Mesendoderm (in vitro differentiated cells): ENCODE data around the gene RPL12. TPM values are rescaled to one million over a fixed set of nuclear protein-coding genes. Genes with fewer than 3 reads are reported as not detected.

Experiments used
- DNase-seq: peaks from one replicate; pipeline ENCODE4 v3.0.0; 2013
- H2AK5ac ChIP-seq: 2 replicates; pipeline ENCODE4 v1.6.1; 2013; ENCODE audit warnings: low read length, inconsistent platforms
- H2BK120ac ChIP-seq: 2 replicates; pipeline ENCODE4 v1.6.1; 2013; ENCODE audit warnings: low read depth, mild to moderate bottlenecking, low read length, moderate library complexity, mixed read lengths
- H2BK15ac ChIP-seq: replicated peaks from 2 replicates; pipeline ENCODE4 v1.6.1; 2013; ENCODE audit warnings: low read depth, mild to moderate bottlenecking, moderate library complexity
- H2BK5ac ChIP-seq: 2 replicates; pipeline ENCODE4 v1.6.1; 2013; ENCODE audit warnings: low read length, inconsistent platforms
- H3K18ac ChIP-seq: 2 replicates; pipeline ENCODE4 v1.6.1; 2013; ENCODE audit warnings: mild to moderate bottlenecking, low read length, mixed read lengths
- H3K23ac ChIP-seq: one replicate; pipeline ENCODE4 v1.6.1; 2013; ENCODE audit warnings: low read length
- H3K27ac ChIP-seq: 2 replicates; pipeline ENCODE4 v1.5.1; 2013; ENCODE audit warnings: low read depth, mild to moderate bottlenecking, inconsistent platforms, low read length, moderate library complexity
- H3K27me3 ChIP-seq: 2 replicates; pipeline ENCODE4 v1.6.1; 2013; ENCODE audit warnings: low read length, control low read depth, mild to moderate bottlenecking, inconsistent platforms; ENCODE audit not compliant: insufficient read depth, poor library complexity
- H3K36me3 ChIP-seq: 2 replicates; pipeline ENCODE4 v1.6.1; 2013; ENCODE audit warnings: low read length, inconsistent platforms; ENCODE audit not compliant: control insufficient read depth, insufficient read depth
- H3K4ac ChIP-seq: one replicate; pipeline ENCODE4 v1.6.1; 2013; ENCODE audit warnings: low read depth, mild to moderate bottlenecking, low read length, moderate library complexity
- H3K4me1 ChIP-seq: 2 replicates; pipeline ENCODE4 v1.6.1; 2013; ENCODE audit warnings: low read depth, low read length, inconsistent platforms; ENCODE audit not compliant: control insufficient read depth
- H3K4me2 ChIP-seq: 2 replicates; pipeline ENCODE4 v1.6.1; 2013; ENCODE audit warnings: low read length
- H3K4me3 ChIP-seq: 2 replicates; pipeline ENCODE4 v1.5.1; 2013; ENCODE audit warnings: mild to moderate bottlenecking, low read length
- H3K56ac ChIP-seq: one replicate; pipeline ENCODE4 v1.6.1; 2013; ENCODE audit warnings: low read length
- H3K79me1 ChIP-seq: 2 replicates; pipeline ENCODE4 v1.6.1; 2013; ENCODE audit warnings: low read length, inconsistent platforms
- H3K79me2 ChIP-seq: 2 replicates; pipeline ENCODE4 v1.6.1; 2013; ENCODE audit warnings: mild to moderate bottlenecking, low read length; ENCODE audit not compliant: control insufficient read depth, insufficient read depth
- H3K9ac ChIP-seq: 2 replicates; pipeline ENCODE4 v1.6.1; 2013; ENCODE audit warnings: low read length, inconsistent platforms
- H4K5ac ChIP-seq: one replicate; pipeline ENCODE4 v1.6.1; 2013; ENCODE audit warnings: low read length
- H4K8ac ChIP-seq: one replicate; pipeline ENCODE4 v1.6.1; 2013; ENCODE audit warnings: low read depth, mild to moderate bottlenecking, control low read depth, low read length, moderate library complexity
- WGBS: extraction: QIAGEN DNeasy Blood & Tissue Kit; methylation state at CpG from one replicate; pipeline ENCODE4 v1.1.7; 2013; ENCODE audit warnings: low lambda C conversion rate, missing lambda C conversion rate; ENCODE audit not compliant: insufficient coverage; ENCODE audit errors: extremely low coverage; 5-methylcytosine and 5-hydroxymethylcytosine counted together
- polyA plus RNA-seq, 2 experiments: library from polyadenylated mRNA; stranded (reverse); fragments of 200-250 nt; gene quantifications; one replicate each; pipeline ENCODE4 v1.2.3, GENCODE V29; 2013

Gene RPL12
- 3,187 TPM for polyA plus RNA-seq (2013, experiment 1 of 2)
- 3,242 TPM for polyA plus RNA-seq (2013, experiment 2 of 2)

DNA sequence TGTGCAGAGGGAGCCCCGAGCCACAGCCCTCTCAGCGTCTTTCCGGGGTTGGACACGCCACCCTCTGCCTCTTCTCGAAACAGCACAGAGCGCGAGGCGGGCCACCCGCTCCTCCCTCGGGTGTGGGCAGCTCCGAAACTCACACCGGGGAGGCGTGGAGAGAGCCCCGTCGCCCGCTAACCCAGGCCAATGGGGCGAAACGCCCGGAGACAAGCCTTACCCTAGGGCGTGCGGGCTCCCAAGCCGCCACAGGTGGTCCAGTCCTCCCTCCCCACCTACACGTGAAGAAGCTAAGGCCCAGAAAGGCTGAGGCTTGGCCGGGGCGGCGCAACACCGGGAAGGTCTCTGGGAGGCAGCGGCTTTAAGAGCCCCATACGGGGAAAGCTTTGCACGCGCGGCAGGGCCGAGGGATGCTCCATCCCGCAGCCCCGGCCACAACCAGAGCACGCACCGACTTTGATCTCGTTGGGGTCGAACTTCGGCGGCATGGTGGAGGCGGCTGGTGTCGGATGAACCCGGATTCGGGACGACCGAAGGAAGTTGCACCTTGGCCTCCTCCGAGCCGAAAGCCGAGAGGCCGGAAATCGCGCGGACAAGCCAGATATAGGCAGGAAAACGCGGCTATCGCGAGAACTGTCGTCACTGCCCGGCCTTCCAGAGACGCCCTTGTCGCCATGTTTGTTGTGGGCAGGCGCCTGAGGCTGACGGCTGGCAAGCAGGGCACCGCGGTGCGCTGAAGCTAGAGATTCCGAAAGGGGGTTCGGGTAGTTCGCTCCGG, at the start of gene RPL12, which contains the start of gene LRSAM1:
Gene RPL12 (minus strand): TSS at position 577 of the 778 bp plus-strand sequence. CDS start 89 bp downstream, at position 488.
Gene LRSAM1 (plus strand): TSS at position 681 of the 778 bp plus-strand sequence. CDS start 3,018 bp downstream, outside the sequence.
- no peak within 1 kb of the TSS for H4K8ac ChIP-seq
- peak within 1 kb of the TSS; percentile 54 for H3K23ac ChIP-seq
- peaks cover 34% of the 10 kb centered on the region for H3K79me2 ChIP-seq
- peak; percentile 97 for DNase-seq
- H3K4me2 ChIP-seq: peak within 1 kb of the TSS; percentile 49
- no peak within 1 kb of the TSS for H2AK5ac ChIP-seq
- peaks cover 3% of the 10 kb centered on the region for H3K4me1 ChIP-seq
- peaks cover 27% of the 10 kb centered on the region for H3K36me3 ChIP-seq
- H4K5ac ChIP-seq: no peak within 1 kb of the TSS
- no peaks in the 10 kb centered on the region for H3K27me3 ChIP-seq
- H2BK120ac ChIP-seq: no peak within 1 kb of the TSS
- H3K4me3 ChIP-seq: peak within 1 kb of the TSS; percentile 98
- peak within 1 kb of the TSS; percentile 68 for H3K27ac ChIP-seq
- no peak within 1 kb of the TSS for H2BK15ac ChIP-seq
- peak within 1 kb of the TSS; percentile 94 for H3K56ac ChIP-seq
- no CpG with 5 or more reads among the region's 71 CpGs for WGBS
- peak within 1 kb of the TSS; percentile 31 for H2BK5ac ChIP-seq
- peak within 1 kb of the TSS; percentile 43 for H3K18ac ChIP-seq
- peak within 1 kb of the TSS; percentile 99 for H3K9ac ChIP-seq
- H3K4ac ChIP-seq: peak within 1 kb of the TSS; percentile 87
- H3K79me1 ChIP-seq: peaks cover 9% of the 10 kb centered on the region

DNA sequence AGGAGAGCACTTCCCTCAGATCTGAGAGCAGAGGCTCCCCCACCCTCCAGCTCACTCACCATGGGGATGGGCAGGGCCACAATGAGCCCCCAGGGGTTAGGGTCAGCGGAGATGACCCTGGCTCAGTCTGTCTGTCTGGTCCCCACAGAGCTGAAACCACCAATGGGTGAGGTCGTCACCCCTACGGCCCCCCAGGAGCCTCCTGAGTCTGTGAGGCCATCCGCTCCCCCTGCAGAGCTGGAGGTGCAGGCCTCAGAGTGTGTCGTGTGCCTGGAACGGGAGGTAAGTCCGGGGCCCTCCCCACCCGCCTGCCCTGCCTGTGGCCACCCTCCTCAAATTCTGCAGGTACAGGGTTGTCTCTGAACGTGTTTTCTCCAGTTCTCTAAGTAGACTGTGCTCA, 49.7 kb upstream of the RPL12 start:
- Histone ChIP-seq H2BK15ac (no peak overlapping the region), H3K4ac (no peak overlapping the region), H3K4me2 (no peak overlapping the region), H3K23ac (no peak overlapping the region), H3K27me3 (no peaks in the 10 kb centered on the region), H3K36me3 (peaks cover 3% of the 10 kb centered on the region), H3K27ac (no peak overlapping the region), H3K79me1 (no peaks in the 10 kb centered on the region), H2BK5ac (no peak overlapping the region), H3K4me3 (no peak overlapping the region), H3K18ac (no peak overlapping the region), H4K5ac (no peak overlapping the region), H4K8ac (no peak overlapping the region), H3K4me1 (no peaks in the 10 kb centered on the region), H2AK5ac (no peak overlapping the region), H3K56ac (no peak overlapping the region), H3K79me2 (no peaks in the 10 kb centered on the region), H2BK120ac (no peak overlapping the region), H3K9ac (no peak overlapping the region)
- no peak for DNase-seq
- WGBS: no CpG with 5 or more reads among the region's 9 CpGs

DNA sequence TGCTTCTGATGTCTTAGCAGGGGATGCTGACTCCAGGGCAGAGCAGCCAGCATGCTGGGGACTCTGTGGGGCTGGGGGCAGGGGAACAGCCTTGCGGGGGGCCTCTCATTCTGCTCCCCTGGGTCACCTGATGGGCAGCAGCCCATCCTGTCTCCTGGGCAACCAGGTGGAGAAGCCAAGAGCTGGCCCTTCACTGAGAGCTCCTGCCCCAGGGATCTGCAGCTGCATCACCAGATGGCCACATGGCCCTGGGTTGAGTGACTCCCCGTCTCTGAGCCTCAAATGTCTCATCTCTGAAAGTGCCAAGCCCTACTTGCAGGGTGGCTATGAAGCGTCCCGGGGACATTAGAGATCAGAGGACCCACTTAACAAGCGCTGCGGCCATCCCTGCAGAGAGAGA, 49.2 kb upstream of the RPL12 start:
- Histone ChIP-seq H2BK120ac (no peak overlapping the region), H2AK5ac (no peak overlapping the region), H4K8ac (no peak overlapping the region), H4K5ac (no peak overlapping the region), H3K79me1 (no peaks in the 10 kb centered on the region), H3K4me2 (no peak overlapping the region), H3K27ac (no peak overlapping the region), H3K79me2 (no peaks in the 10 kb centered on the region), H2BK15ac (no peak overlapping the region), H3K9ac (no peak overlapping the region), H3K56ac (no peak overlapping the region), H3K27me3 (no peaks in the 10 kb centered on the region), H3K18ac (no peak overlapping the region), H2BK5ac (no peak overlapping the region), H3K23ac (no peak overlapping the region), H3K36me3 (peaks cover 3% of the 10 kb centered on the region), H3K4me1 (no peaks in the 10 kb centered on the region), H3K4me3 (no peak overlapping the region), H3K4ac (no peak overlapping the region)
- DNase-seq: no peak
- WGBS: no CpG with 5 or more reads among the region's 6 CpGs

DNA sequence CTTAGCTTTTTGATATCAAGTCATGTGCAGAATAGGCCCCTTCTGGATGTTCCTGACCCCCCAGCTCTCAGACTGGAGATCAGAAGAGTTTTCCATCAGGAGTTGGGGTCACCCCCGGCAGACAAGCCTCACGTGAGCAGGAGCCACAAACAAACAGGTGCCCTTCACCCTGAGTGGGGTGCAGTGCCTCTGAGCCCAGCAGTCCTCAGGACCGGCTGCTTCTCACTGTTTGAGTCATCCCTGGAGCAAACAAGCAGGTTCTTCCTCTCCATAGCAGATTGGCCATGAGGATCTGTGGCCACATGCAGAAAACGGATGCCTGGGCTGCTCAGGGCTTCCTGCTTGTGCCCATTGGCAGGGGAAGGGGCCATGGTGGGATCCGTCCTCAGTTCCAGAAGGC, 47.1 kb upstream of the RPL12 start:
- H4K5ac ChIP-seq: no peak overlapping the region
- WGBS: no CpG with 5 or more reads among the region's 5 CpGs
- no peak overlapping the region for H3K4me3 ChIP-seq
- peaks cover 1% of the 10 kb centered on the region for H3K36me3 ChIP-seq
- no peak overlapping the region for H2BK120ac ChIP-seq
- H3K4me2 ChIP-seq: no peak overlapping the region
- H2BK5ac ChIP-seq: no peak overlapping the region
- no peak overlapping the region for H2BK15ac ChIP-seq
- H3K27ac ChIP-seq: no peak overlapping the region
- H3K27me3 ChIP-seq: no peaks in the 10 kb centered on the region
- H3K4me1 ChIP-seq: no peaks in the 10 kb centered on the region
- H3K23ac ChIP-seq: no peak overlapping the region
- no peaks in the 10 kb centered on the region for H3K79me2 ChIP-seq
- H3K79me1 ChIP-seq: no peaks in the 10 kb centered on the region
- DNase-seq: no peak
- no peak overlapping the region for H3K4ac ChIP-seq
- H3K18ac ChIP-seq: no peak overlapping the region
- H4K8ac ChIP-seq: no peak overlapping the region
- H3K9ac ChIP-seq: no peak overlapping the region
- no peak overlapping the region for H2AK5ac ChIP-seq
- H3K56ac ChIP-seq: no peak overlapping the region

DNA sequence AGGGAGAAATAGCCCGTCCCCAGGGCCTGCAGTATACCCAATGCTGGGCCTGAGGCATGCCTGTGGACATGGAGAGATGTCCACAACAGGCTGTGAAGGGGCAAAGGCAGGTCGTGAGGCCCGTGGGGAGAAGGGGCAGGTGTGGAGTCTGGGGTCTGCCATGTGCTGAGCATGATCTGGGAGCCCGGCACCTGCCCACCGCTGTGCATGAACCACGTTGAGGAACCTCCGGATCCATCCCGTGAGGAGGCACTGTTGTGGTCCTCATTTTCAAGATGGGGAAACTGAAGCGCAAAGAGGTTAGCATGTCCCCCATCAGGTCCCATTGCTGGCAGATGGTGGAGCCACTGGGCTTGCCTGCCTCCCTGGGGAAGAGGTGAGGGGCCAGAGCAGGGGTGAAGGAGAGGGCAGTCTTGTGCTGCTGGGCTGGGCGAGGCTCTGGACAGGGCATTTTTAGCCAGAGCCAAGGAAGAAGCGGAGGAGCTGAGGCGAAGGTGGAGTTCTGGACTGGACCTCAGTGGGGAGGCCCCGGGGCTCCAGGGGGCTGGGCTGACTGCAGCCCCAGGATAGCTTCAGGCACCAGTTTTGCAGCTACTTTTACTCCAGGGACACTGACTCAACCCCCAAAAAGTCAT, 46.6 kb upstream of the RPL12 start:
- no peak overlapping the region for H2BK5ac ChIP-seq
- H3K27me3 ChIP-seq: no peaks in the 10 kb centered on the region
- H2BK120ac ChIP-seq: no peak overlapping the region
- H3K79me2 ChIP-seq: no peaks in the 10 kb centered on the region
- no peak overlapping the region for H2BK15ac ChIP-seq
- no peak overlapping the region for H3K4me3 ChIP-seq
- no peak overlapping the region for H2AK5ac ChIP-seq
- no peak overlapping the region for H3K23ac ChIP-seq
- no peak overlapping the region for H3K18ac ChIP-seq
- no peak overlapping the region for H3K4me2 ChIP-seq
- no peak overlapping the region for H3K56ac ChIP-seq
- H3K4me1 ChIP-seq: no peaks in the 10 kb centered on the region
- WGBS: no CpG with 5 or more reads among the region's 13 CpGs
- H4K5ac ChIP-seq: no peak overlapping the region
- H4K8ac ChIP-seq: no peak overlapping the region
- H3K9ac ChIP-seq: no peak overlapping the region
- H3K27ac ChIP-seq: no peak overlapping the region
- peaks cover 1% of the 10 kb centered on the region for H3K36me3 ChIP-seq
- no peak overlapping the region for H3K4ac ChIP-seq
- H3K79me1 ChIP-seq: no peaks in the 10 kb centered on the region
- DNase-seq: no peak
